HG02970 (cell line): ENCODE data around the gene DDX46.
"Not testable (repeated sequence)": the region's sequence is repeated elsewhere in the genome, so short reads cannot be mapped to it uniquely, and the experiment has no call there.

Experiments used
- ATAC-seq: cut with Tn5 transposase; IDR thresholded peaks from one replicate; pipeline ENCODE4 v1.9.1; 2021; ENCODE audit warnings: mild to moderate bottlenecking, moderate library complexity, moderate number of reproducible peaks; ENCODE audit not compliant: unreplicated experiment, low FRiP score

DDX46 gene, protein sequence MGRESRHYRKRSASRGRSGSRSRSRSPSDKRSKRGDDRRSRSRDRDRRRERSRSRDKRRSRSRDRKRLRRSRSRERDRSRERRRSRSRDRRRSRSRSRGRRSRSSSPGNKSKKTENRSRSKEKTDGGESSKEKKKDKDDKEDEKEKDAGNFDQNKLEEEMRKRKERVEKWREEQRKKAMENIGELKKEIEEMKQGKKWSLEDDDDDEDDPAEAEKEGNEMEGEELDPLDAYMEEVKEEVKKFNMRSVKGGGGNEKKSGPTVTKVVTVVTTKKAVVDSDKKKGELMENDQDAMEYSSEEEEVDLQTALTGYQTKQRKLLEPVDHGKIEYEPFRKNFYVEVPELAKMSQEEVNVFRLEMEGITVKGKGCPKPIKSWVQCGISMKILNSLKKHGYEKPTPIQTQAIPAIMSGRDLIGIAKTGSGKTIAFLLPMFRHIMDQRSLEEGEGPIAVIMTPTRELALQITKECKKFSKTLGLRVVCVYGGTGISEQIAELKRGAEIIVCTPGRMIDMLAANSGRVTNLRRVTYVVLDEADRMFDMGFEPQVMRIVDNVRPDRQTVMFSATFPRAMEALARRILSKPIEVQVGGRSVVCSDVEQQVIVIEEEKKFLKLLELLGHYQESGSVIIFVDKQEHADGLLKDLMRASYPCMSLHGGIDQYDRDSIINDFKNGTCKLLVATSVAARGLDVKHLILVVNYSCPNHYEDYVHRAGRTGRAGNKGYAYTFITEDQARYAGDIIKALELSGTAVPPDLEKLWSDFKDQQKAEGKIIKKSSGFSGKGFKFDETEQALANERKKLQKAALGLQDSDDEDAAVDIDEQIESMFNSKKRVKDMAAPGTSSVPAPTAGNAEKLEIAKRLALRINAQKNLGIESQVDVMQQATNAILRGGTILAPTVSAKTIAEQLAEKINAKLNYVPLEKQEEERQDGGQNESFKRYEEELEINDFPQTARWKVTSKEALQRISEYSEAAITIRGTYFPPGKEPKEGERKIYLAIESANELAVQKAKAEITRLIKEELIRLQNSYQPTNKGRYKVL

DNA sequence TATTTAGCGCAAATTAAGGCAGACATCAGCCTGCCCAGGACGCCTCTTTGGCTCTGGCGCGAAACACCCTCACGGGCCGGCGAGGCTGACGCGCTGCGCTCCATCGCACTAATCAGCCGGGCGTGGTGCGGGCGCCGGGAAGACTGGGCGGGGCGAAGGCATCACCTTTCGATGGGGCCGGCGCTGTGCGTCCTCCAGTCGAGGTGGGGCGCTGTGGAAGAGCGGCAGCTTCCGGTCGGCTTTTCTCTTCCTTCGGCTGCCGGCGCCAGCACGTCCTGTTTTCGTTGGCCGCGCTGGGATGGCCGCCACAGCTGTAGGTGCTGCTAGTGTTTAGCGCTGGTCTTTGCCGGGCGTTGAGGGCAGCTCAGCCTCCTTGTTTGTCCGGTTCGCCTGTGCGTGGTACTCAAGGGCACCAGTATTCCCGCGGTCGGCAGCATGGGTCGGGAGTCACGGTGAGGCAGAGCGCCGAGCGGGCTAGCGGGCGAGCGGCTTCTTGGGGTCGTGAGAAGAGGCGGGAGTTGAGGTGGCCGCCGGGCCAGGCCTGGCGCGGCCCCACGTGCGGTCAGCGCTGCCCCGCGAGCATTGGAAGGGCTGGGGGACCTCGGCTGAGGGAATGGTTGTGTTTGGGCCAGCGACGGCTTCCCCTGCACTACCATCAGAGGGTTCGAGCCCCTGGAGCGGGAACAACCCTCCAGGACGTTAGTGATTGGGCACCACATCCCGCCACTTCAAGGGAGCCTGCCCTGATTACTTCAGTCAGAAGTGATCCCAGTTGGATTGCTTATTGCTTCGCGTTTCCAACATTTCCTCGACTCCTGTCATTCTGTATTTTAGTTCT, at the start of gene DDX46:
TSS of gene DDX46 (plus strand) at position 276 of the 838 bp plus-strand sequence. CDS start at position 436, 160 bp downstream.
- ATAC-seq: peak; percentile 96

DNA sequence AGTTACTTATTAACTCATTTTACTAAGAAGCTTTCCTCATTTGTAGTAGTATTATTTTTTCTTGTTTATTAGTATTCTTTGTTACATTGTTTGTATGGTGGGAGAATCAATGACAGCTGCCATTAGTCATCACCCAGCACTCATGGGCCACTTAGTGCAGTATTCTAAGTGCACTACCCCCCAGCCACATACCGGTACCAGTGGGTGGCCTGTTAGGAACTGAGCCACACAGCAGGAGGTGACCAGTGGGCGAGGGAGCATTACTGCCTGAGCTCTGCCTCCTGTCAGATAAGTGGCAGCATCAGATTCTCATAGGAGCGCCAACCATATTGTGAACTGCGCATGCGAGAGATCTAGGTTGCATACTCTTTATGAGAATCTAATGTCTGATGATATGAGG, 44.5 kb upstream of the DDX46 start:
- ATAC-seq: no peak

DNA sequence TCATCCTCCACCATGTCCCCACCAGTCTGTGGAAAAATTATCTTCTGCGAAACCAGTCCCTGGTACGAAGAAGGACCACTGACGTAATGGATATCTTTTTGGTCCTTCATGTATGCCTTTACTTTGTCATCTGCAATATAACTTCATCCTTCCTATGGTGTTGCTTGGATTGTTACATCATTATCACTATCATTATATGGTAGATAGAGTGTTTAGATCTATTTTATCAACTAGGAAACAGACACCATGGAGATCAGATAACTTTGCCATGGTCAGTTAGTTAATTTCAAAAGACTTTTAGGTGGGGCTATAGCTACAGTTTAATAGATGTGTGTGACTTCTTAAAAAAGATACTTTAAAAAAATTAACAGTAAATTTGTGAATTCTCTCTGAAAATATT, 44.0 kb upstream of the DDX46 start:
- no peak for ATAC-seq

DNA sequence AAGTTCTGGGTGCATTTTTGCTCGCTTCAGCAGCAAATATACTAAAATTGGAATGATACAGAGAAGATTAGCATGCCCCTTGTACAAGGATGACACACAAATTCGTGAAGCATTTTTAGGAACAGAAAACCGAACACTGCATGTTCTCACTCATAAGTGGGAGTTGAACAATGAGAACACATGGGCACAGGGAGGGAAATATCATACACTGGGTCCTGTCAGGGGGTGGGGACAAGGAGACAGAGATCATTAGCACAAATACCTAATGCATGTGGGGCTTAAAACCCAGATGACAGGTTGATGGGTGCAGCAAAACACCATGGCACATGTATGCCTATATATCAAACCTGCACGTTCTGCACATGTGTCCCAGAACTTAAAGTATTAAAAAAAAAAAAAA, 43.1 kb upstream of the DDX46 start:
- not testable (repeated sequence) for ATAC-seq

DNA sequence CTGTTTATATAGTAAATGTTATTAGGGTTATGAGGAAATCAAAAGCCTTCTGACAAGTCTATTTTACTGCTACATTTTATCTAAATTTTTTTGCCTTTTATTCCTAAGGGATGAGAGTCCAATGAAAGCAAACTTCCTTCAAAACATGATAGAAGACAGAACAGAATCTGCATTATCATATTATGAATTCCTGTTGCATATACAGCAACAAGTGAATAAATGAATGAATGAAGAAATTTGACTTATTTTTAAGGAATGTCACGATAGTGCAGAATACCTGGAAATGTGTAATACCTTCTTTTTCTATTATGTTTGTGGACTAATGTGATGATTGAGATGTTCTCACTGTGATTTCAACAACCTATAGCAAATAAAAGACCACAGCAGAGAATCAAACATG, 33.7 kb upstream of the DDX46 start:
- ATAC-seq: no peak

DNA sequence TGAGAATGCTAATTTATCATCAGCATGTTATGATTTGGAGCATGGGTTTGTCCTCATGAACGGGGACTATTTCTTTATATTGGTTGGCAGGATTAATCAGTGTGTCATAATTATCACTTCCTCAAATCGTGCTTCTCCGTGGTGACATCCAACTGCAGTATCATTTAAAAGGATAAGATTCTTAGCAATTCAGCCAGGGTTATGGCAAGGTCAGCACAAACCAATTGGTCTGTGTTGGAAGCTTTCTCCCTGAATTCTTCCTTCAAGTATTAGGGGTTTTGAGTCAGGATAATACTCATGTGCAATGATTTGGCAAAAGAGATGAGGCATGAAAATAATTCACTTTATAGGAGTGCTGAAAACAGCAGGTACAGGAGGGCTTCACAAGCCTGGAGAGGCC, 25.8 kb upstream of the DDX46 start:
- no peak for ATAC-seq

DNA sequence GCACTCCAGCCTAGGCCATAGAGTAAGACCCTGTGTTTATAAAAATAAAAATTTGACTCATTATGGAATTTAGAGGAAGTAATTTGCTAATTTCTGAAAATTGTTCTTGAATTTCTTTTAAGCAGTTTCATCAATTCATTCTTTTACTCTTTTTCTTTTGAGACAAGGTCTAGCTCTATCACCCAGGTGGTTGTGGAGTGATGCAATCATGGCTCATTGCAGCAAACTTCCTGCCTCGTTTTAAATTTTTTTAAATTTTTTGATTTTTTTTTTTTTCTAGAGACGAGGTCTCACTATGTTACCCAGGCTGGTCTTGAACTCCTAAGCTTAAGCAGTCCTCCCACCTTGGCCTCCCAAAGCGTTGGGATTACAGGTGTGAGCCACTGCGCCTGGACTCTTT, 23.3 kb upstream of the DDX46 start:
- no peak for ATAC-seq

DNA sequence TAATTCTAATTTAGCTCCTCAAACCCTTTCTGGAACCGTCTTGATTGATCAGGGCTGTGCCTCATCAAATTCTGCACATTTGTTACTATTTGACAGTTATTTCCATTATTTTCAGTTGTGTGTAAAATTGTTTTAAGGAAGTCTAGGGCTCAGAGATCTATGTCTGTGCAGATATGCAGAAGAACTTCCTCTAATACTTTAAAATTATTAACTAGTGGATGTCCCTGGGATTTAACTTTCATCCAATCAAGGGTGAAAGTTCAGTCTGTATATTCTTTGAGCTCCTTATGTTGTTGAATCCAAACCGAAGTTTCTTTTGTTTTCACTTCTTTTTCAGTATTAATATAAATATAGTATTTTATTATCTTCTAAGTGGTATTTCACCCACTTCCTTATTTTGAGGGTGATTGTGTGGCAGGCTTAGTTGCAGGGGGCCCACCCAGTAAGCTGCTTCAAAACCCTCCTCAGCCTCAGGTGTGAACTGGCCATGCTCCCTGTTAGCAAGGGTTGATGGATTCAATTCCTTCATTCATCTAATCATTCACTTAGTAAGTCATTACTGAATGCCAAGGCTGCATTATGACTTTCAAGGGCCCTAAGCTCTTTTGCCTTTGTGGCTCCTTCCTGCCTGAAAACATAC, 22.3 kb upstream of the DDX46 start:
- no peak for ATAC-seq

DNA sequence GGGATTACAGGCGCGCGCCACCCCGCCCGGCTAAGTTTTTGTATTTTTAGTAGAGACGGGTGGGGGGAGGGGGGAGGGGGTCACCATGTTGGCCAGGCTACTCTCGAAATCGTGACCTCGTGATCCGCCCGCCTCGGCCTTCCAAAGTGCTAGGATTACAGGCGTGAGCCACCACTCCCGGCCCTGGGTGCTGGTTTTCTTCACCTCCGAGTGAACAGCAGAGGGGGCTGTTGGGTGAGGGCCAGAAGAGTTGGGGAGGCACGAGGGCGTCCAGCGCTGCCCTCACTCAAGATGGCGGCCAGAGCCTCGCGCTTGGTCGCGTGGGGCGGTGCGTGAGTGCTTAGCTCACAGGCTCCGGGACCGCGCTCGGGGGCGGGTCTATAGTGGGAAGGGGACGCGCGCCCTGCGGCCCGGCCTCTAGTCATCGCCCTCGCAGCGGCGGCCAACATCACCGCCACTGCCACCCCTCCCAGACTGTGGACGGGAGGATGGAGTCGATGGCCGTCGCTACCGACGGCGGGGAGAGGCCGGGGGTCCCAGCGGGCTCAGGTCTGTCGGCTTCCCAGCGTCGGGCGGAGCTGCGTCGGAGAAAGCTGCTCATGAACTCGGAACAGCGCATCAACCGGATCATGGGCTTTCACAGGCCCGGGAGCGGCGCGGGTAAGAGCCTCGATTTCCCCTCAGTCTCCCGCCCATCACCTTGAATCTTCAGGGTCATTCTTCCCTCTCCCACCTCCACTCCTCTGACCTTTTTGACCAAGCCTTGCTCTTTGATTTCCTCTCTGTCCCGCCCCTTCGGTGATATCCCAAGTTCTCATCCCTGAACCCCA, 20.2 kb upstream of the DDX46 start, which contains the start of gene CAMLG:
TSS of gene CAMLG (plus strand) at position 416 of the 830 bp plus-strand sequence. CDS start at position 489, 73 bp downstream.
- peak; percentile 92 for ATAC-seq

DNA sequence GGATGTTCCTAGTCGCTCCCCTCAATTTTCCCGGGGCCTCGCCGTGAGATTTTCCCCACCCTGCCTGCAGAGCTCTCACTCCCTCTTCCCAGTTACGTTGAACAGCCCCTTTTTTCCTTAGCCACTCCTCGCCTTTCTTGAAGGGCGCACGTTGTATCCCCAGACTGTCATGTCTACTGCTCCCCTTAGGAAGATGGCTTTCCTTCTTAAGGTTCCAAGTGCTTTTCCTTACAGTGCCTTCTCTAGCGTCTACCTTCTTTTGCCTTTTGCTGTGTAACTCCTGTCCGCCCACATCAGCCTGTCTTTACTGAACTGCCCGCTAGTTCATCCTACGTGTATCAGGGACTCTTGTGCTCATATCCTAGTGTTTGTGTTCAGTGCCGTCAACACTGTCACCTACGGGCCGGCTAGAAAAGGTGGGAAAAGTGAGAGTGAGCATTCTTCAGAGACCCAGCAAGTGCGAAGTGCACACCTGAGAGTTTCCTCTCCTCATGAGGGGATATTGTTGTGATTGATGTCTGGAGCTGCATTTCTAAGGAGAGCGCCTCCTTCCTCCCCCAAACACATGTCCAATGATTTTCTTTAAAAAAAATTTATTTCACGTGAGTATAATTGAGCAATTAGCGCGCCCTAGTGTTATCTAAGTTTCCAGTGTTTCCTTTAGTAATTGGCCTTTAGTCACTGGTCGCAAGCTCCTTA, 19.5 kb upstream of the DDX46 start:
- no peak for ATAC-seq

DNA sequence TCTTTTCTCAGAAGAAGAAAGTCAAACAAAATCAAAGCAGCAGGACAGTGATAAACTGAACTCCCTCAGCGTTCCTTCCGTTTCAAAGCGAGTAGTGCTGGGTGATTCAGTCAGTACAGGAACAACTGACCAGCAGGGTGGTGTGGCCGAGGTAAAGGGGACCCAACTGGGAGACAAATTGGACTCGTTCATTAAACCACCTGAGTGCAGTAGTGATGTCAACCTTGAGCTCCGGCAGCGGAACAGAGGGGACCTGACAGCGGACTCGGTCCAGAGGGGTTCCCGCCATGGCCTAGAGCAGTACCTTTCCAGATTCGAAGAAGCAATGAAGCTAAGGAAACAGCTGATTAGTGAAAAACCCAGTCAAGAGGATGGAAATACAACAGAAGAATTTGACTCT, 17.5 kb upstream of the DDX46 start:
- no peak for ATAC-seq

DNA sequence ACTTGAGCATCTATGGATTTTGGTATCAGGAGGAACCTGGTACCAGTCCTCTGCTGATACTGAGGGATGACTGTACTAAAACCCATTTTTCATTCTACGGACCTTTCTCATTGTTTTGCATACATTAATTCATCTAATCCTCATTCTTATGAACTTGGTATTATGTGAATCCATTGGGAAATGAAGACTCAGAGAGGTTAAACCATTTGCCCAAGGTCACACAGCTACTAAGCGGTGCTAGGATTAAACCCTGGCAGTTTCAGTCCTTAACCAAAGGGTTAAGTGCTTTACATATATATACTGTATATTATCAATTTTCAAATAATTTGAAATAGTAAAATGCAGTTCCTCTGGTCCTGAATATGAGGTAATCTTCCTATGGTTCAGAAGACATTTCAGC, 16.4 kb upstream of the DDX46 start:
- no peak for ATAC-seq

DNA sequence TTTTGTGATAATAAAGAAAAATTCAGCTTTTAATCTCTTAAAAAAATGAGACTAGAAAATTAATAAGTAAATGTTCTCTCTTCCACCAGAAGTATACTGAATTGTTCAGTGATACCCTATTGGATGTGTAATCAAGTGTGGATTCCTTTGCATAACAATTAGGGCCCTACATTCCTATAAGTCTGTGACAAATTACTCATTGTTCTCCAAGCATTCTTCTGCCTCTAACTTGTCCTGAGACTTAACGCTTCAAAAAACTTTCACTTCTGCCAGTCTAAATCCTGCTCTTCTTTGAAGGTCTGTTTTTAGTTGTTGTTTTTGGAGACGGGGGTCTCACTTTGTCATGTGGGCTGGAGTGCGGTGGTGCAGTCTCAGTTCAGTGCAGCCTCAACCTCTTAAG, 9.2 kb upstream of the DDX46 start:
- no peak for ATAC-seq

DNA sequence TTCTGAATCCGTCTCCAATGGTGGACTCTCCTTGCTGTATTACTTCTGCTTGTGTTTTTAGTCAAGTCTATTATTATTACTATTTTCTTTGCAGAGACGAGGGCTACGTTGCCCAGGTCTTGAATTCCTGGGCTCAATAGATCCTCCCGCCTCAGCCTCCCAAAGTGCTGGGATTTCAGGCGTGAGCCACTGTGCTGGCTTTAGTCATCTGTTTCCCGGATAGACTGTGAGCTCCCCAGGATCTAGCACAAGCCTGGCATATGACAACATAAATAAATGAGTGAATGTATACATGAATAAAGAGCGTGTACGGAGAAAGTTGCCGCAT, 439 bp upstream of the DDX46 start:
- no peak for ATAC-seq

DNA sequence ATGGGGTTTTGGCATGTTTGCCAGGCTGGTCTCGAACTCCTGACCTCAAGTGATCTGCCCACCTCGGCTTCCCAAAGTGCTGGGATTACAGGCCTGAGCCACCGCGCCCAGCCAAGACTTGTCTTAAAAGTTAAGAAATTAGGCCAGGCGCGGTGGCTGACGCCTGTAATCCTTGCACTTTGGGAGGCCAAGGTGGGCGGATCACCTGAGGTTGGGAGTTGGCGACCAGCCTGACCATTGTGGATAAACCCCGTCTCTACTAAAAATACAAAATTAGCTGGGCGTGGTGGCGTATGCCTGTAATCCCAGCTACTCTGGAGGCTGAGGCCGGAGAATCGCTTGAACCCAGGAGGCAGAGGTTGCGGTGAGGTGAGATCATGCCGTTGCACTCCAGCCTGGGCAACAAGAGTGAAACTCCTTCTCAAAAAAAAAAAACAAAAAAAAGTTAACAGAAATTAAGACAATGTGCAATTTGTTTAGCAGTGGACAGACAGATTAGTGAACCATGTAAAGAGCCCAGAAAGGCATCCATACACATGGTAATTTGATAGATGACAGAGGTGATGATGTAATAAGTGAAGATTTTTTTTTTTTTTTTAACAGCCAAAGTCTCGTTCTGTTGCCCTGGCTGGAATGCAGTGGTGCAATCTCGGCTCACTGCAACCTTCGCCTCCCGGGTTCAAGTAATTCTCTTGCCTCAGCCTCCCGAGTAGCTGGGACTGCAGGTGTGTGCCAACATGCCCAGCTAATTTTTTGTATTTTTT, 9.1 kb downstream of the DDX46 start:
- ATAC-seq: not testable (repeated sequence)

DNA sequence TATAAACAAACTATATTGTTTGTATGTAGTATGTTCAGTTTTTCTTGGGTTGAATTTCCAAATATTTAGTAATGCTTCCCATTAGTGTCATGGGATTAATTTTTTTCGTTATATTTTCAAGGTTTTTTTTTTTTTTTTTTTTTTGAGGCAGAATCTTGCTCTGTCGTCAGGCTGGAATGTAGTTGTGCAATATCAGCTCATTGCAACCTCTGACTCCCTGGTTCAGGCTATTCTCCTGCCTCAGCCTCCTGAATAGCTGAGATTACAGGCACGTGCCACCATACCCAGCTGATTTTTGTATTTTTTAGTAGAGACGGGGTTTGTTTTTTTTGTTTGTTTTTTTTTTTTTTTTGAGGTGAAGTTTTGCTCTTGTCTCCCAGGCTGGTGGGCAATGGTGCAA, 10.6 kb downstream of the DDX46 start:
- no peak for ATAC-seq

DNA sequence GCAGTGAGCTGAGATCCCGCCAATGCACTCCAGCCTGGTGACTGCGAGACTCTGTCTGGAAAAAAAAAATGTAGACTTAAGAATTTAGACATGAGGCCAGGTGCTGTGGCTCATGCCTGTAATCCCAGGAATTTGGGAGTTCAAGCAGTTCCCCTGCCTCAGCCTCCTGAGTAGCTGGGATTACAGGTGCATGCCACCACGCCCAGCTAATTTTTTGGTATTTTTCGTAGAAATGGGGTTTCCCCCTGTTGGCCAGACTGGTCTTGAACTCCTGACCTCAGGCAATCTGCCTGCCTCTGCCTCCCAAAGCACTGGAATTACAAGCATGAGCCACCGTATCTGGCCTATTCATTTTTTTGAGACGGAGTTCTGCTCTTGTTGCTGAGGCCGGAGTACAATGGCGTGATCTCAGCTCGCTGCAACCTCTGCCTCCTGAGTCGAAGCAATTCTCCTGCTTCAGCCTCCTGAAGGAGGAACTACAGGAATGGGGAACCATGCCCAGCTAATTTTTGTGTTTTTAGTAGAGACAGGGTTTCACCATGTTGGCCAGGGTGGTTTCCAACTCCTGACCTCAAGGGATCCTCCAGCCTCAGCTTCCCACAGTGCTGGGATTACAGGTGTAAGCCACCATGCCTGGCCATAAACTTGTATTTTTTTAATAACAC, 14.0 kb downstream of the DDX46 start:
- ATAC-seq: no peak
